KOPT-K1 (cell line): Measurements from ENCODE around the gene ARHGEF19.

Source experiments
- H3K27ac ChIP-seq: fragments of 200-600 bp; sonication (generic); 2 replicates; pipeline ENCODE4 v1.5.1; 2016; ENCODE audit warnings: antibody characterized with exemption, mild to moderate bottlenecking, low read depth, low read length; ENCODE audit not compliant: poor library complexity, severe bottlenecking
- H3K36me3 ChIP-seq: fragments of 200-600 bp; sonication (generic); 2 replicates; pipeline ENCODE4 v1.5.1; 2017; ENCODE audit warnings: antibody characterized with exemption, mild to moderate bottlenecking, low read length, moderate library complexity; ENCODE audit not compliant: insufficient read depth
- H3K9me3 ChIP-seq: fragments of 200-600 bp; sonication (generic); 2 replicates; pipeline ENCODE4 v1.5.1; 2017; ENCODE audit warnings: antibody characterized with exemption, low read length, mild to moderate bottlenecking; ENCODE audit not compliant: insufficient read depth, poor library complexity, severe bottlenecking

ARHGEF19 gene

GRCh38 chr1:16191309-16191708 lies 21.1 kb downstream of the ARHGEF19 start:
- Histone ChIP-seq H3K27ac (no peak overlapping the region), H3K36me3 (no peaks in the 10 kb centered on the region), H3K9me3 (no peaks in the 10 kb centered on the region)

DNA sequence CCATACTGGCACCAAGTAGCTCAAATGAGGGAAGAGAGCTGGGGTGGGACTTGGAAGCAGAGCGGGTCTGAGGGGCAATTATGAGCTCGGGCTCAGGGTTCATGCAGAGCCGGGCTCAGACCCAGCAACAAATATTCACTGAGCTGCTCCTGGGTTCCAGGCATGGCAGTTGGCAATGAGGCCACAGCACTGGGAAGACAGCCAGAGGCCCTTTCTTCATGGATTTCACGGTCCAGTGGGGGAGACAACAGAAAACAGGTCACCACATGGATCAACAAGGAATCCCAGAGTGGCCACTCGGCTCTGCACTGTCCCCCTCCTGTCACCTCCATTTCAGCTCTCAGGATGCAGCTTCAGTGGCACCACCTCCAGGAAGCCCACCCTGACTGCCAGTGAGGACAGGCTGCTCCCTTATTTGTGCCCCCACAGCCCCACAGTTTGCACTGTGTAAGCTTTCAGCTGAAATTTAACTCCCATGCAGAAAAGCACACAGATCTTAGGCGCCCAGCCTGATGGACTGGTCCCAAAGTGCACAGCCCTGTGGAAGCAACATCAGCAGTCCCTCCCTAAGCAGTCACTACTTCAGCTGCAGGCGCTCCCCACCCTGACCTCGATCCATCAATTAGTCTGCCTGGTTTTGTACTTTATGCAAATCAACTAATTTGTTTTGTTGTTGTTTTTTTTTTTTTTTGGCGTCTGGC lies 22.4 kb downstream of the ARHGEF19 start:
- no peak overlapping the region for H3K27ac ChIP-seq
- no peaks in the 10 kb centered on the region for H3K36me3 ChIP-seq
- H3K9me3 ChIP-seq = no peaks in the 10 kb centered on the region

GRCh38 chr1:16189003-16189402 lies 23.4 kb downstream of the ARHGEF19 start:
- H3K27ac ChIP-seq = no peak overlapping the region
- no peaks in the 10 kb centered on the region for H3K9me3 ChIP-seq
- no peaks in the 10 kb centered on the region for H3K36me3 ChIP-seq

DNA sequence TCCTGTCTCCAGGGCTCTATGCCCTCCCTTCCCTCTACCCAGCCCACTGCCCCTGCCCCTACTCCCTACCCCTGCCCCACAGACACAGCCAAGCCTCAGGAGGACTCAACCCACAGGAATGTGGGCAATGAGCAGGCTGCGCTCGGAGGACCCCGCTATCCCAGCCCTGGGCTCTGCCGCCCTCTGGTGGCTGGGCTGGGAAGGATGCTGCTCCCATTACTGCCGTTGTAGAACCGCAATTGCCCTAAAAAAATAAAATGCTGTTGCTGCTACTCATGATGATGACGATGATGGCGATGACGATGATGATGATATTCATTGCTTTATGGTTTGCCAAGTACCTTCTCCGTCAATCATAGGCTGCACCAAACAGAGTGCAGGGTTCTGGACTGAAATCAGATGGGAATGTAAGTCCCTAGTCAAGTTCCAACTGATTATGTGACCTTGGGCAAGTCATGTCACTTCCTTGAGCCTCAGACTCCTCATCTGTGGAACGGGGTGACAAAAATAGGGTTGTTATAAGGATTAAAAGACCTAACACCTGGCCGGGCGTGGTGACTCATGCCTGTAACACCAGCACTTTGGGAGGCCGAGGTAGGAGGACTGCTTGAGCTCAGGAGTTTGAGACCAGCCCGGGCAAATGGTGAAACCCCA lies 24.6 kb downstream of the ARHGEF19 start:
- no peak overlapping the region for H3K27ac ChIP-seq
- H3K36me3 ChIP-seq = no peaks in the 10 kb centered on the region
- H3K9me3 ChIP-seq = no peaks in the 10 kb centered on the region

- Histone ChIP-seq H3K36me3 (no peaks in the 10 kb centered on the region), H3K9me3 (no peaks in the 10 kb centered on the region), H3K27ac (no peak overlapping the region)
Measured at GRCh38 chr1:16186655-16187235, 25.7 kb downstream of the ARHGEF19 start.

GRCh38 chr1:16184557-16185303 lies 27.7 kb downstream of the ARHGEF19 start:
- no peak overlapping the region for H3K27ac ChIP-seq

GRCh38 chr1:16183765-16184556 lies 28.5 kb downstream of the ARHGEF19 start:
- Histone ChIP-seq H3K36me3 (no peaks in the 10 kb centered on the region), H3K9me3 (no peaks in the 10 kb centered on the region), H3K27ac (no peak overlapping the region)

More at GRCh38 chr1:16184557-16185303, 27.7 kb downstream of the ARHGEF19 start:
- Histone ChIP-seq H3K36me3 (no peaks in the 10 kb centered on the region), H3K9me3 (no peaks in the 10 kb centered on the region)

DNA sequence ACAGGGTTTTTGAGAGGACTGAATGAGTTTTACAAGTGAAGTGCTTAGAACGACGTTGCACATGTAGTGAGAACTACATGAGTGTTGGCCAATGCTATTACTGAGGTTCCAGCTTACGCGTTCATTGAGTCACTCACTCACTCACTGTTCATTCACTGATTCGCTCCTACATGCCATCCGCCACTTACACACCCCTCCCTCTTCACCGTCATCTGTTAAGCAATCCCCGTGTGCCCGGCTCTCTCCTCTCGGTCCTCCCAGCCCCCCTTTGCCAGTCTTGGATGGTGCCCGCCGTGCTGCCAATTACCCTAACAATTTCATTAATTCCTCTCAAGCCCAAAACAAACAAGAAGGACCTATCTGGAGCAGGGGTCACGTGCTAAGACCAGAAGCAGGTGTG lies 29.3 kb downstream of the ARHGEF19 start:
- no peak overlapping the region for H3K27ac ChIP-seq
- H3K9me3 ChIP-seq = no peaks in the 10 kb centered on the region
- no peaks in the 10 kb centered on the region for H3K36me3 ChIP-seq

DNA sequence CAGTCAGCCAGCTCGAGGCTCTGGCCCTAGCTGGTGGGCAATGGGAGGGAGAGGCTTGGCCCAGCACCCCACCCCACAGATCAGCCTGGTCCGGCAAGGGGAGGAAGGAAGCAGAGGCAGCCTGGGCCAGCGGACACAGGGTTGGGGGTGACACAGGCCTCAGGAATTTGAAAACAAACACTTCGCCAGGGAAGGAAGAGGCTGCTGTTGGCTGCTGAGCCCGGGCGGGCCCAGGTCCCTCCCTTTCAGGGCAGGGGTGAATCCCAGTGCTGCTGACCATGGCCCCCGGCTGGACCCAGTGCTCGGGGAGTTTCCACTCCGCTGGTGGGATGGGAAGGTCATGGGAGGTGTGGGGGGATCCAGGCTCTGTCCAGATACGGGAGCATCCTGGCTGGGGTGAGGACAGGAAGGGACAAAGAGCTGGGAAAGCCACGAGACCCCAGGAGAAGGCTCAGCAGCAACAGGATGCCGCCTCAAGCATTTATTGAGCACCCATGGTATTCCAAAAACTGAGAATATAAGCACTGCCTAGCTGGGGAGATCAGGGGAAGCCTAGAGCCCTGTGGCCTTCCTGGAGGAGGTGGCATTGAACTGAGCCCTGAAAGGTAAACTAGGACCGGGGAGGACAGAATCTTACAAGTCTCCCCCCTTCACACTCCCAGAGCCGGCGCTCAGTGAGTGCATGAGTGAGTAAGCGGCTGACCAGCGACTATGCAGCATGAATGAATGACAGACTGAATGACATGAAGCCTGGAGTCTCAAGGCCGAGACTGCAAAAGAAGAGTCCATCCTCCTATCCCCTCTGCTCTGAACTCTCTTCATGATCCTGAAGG lies 30.3 kb downstream of the ARHGEF19 start:
- H3K27ac ChIP-seq = no peak overlapping the region
- H3K36me3 ChIP-seq = no peaks in the 10 kb centered on the region
- H3K9me3 ChIP-seq = no peaks in the 10 kb centered on the region

- no peaks in the 10 kb centered on the region for H3K36me3 ChIP-seq
- no peaks in the 10 kb centered on the region for H3K9me3 ChIP-seq
- H3K27ac ChIP-seq = no peak overlapping the region
Measured at GRCh38 chr1:16180291-16180824, 32.1 kb downstream of the ARHGEF19 start.

GRCh38 chr1:16178596-16179497 lies 33.6 kb downstream of the ARHGEF19 start:
- H3K9me3 ChIP-seq = no peaks in the 10 kb centered on the region
- no peak overlapping the region for H3K27ac ChIP-seq
- H3K36me3 ChIP-seq = no peaks in the 10 kb centered on the region

DNA sequence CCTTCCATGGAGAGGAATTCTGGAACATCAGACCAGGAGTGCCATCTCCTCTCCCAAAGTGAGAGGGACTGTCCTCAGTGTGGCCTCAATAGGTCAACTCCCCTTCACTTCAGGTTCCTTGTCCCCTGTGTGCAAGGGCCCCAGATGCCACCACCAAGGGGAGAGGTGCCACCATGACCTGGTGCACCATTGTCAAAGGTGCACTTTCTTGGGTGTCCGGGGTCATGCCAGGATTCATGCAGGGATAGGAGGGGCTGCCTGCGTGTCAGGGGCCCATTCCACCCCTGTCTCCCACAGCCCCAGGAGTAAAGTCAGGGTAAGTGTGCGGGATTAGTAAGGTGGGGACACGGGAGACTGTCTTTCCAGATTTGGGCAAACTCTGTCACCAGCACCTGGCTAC lies 35.1 kb downstream of the ARHGEF19 start:
- Histone ChIP-seq H3K9me3 (no peaks in the 10 kb centered on the region), H3K36me3 (no peaks in the 10 kb centered on the region), H3K27ac (no peak overlapping the region)

DNA sequence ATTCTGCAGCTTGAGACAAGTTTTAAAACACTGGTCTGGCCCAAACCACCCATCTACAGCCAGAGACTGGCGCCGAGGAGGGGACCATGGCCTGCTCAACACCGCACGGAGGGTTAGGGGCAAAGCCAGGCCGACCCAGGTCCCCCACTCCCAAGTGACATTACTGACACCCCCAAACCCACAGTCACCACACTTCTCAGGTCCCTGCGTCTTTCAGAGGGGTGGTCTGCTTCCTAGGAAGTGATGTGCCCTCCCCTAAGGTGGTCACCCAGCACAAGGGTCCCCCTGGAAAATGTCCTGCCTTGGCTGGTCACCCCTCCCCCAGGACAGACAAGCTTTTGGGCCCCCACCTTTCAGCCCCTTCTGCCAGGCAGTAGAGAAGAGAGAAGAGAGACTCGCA lies 35.8 kb downstream of the ARHGEF19 start:
- no peaks in the 10 kb centered on the region for H3K36me3 ChIP-seq
- no peak overlapping the region for H3K27ac ChIP-seq
- H3K9me3 ChIP-seq = no peaks in the 10 kb centered on the region
